Right cardiac atrium (tissue), 5 donors: ENCODE measurements around the gene PGAM2. TPM values are rescaled to one million over a fixed set of nuclear protein-coding genes. Genes with fewer than 3 reads are reported as not detected.

Source experiments
- ATAC-seq, 2 donors: fragments of 200-7000 bp; cut with Tn5 transposase; one replicate each; pipeline versions ENCODE4 v1.8.0 to v1.9.1; 2020; ENCODE audit warnings: moderate library complexity in 2 of 2, mild to moderate bottlenecking in 1 of 2
- DNase-seq, 3 donors: peaks; one replicate each; pipeline ENCODE4 v3.0.0-alpha.2; 2020
- H3K27ac ChIP-seq: one replicate; pipeline ENCODE4 v1.5.1; 2013; ENCODE audit warnings: mild to moderate bottlenecking, low read length, control low read depth, moderate library complexity
- H3K27me3 ChIP-seq: one replicate; pipeline ENCODE4 v1.6.1; 2013; ENCODE audit not compliant: control insufficient read depth, insufficient read depth
- H3K4me1 ChIP-seq: one replicate; pipeline ENCODE4 v1.6.1; 2013; ENCODE audit warnings: low read length; ENCODE audit not compliant: control insufficient read depth, insufficient read depth
- H3K4me3 ChIP-seq: one replicate; pipeline ENCODE4 v1.5.1; 2013; ENCODE audit warnings: low read length, control low read depth
- H3K9me3 ChIP-seq: one replicate; pipeline ENCODE4 v1.6.1; 2013; ENCODE audit warnings: low read length; ENCODE audit not compliant: control insufficient read depth
- WGBS: extraction: QIAGEN DNeasy Blood & Tissue Kit; methylation state at CpG from one replicate; pipeline ENCODE4 v1.1.7; 2013; 5-methylcytosine and 5-hydroxymethylcytosine counted together
- intact Hi-C, 4 donors: fragments of 100-400 bp; cut with DNase I; formaldehyde crosslinking; loops; one replicate each; pipeline versions ENCODE4 v1.11.0 to v1.14.0; 2022 to 2023
- polyA plus RNA-seq: library from polyadenylated mRNA; stranded (reverse); fragments of 200-250 nt; gene quantifications from one replicate; pipeline ENCODE4 v1.2.3, GENCODE V29; 2013
- total RNA-seq, 4 donors: library from RNA; stranded (reverse); fragmentation: NEBNext Ultra II Directional; extraction: Animal tissue kit (Norgen Biotek cat#: 25700); gene quantifications; one replicate each; pipeline ENCODE4 v1.2.1, GENCODE V29; 2021
- donor health status: healthy with polysubstance abuse.
- donor health status: DM: no; HTN: yes; CAD: no.
- donor health status: DM: no; HTN: no; CAD: no.
- donor health status: DM: no; HTN: yes; CAD: no; lungs with severe emphysema.
- donor health status: DM: yes; HTN: yes; CAD: no.

The PGAM2 gene
- total and polyA plus RNA-seq, 5 donors: 946 to 2,530 (median 1,101) TPM

GRCh38 chr7:44108768-44109750 lies 43.7 kb upstream of the PGAM2 start:
- no peak for ATAC-seq
- intact Hi-C loops: no loop called here
- peak; percentile 10 to 70 (median 40) for DNase-seq
- 82% methylated on average over 21 of the region's 21 CpGs for WGBS
- no peak overlapping the region for H3K27ac ChIP-seq
- H3K4me1 ChIP-seq: no peaks in the 10 kb centered on the region
- H3K4me3 ChIP-seq: no peak overlapping the region
- no peaks in the 10 kb centered on the region for H3K27me3 ChIP-seq
- no peaks in the 10 kb centered on the region for H3K9me3 ChIP-seq

- Histone ChIP-seq H3K4me1 (no peaks in the 10 kb centered on the region), H3K4me3 (no peak overlapping the region)
- WGBS: 90% methylated on average over 21 of the region's 21 CpGs
Measured at GRCh38 chr7:44107961-44108767, 42.8 kb upstream of the PGAM2 start.

GRCh38 chr7:44107116-44107960 lies 42.0 kb upstream of the PGAM2 start:
- no peaks in the 10 kb centered on the region for H3K27me3 ChIP-seq
- 85% methylated on average over 18 of the region's 18 CpGs for WGBS
- H3K27ac ChIP-seq: no peak overlapping the region
- no peaks in the 10 kb centered on the region for H3K4me1 ChIP-seq
- H3K9me3 ChIP-seq: no peaks in the 10 kb centered on the region
- intact Hi-C loops: no loop called here
- H3K4me3 ChIP-seq: no peak overlapping the region
- DNase-seq (peak in 2 of 3 donors; percentile 17 to 40), ATAC-seq (no peak)

More at GRCh38 chr7:44107961-44108767, 42.8 kb upstream of the PGAM2 start:
- DNase-seq: peak in 1 of 3 donors; percentile 46
- Histone ChIP-seq H3K9me3 (no peaks in the 10 kb centered on the region), H3K27ac (no peak overlapping the region), H3K27me3 (no peaks in the 10 kb centered on the region)
- intact Hi-C loops: no loop called here
- ATAC-seq: no peak

- no peaks in the 10 kb centered on the region for H3K4me1 ChIP-seq
- H3K27ac ChIP-seq: no peak overlapping the region
- no peaks in the 10 kb centered on the region for H3K9me3 ChIP-seq
- intact Hi-C loops: no loop called here
- DNase-seq: no peak
- ATAC-seq: no peak
- no peaks in the 10 kb centered on the region for H3K27me3 ChIP-seq
- 84% methylated on average over 10 of the region's 10 CpGs for WGBS
- H3K4me3 ChIP-seq: no peak overlapping the region
Measured at GRCh38 chr7:44106311-44107065, 41.1 kb upstream of the PGAM2 start.

DNA sequence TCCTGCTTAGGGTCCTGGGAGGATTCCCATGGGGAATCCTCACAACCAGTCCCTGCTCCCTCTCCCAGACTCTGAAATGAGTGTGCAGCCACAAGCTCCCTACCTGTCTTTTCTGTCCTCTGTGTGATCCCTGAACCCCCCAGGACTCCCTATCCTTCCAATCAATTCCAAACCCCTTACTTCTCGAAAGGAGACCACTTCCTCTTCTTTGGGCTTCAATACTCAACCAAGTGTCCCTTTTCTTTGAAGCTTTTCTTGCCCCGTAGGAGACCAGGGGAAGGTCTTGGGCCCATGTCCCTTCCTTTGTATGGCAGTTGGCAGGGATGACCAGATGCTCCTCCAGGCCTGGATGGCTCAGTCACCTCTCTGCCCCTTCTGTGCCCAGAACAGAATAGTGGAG lies 40.5 kb upstream of the PGAM2 start:
- H3K27me3 ChIP-seq: no peaks in the 10 kb centered on the region
- no peak for ATAC-seq
- no peaks in the 10 kb centered on the region for H3K9me3 ChIP-seq
- no peaks in the 10 kb centered on the region for H3K4me1 ChIP-seq
- intact Hi-C loops: no loop called here
- WGBS: 70% methylated on average over 2 of the region's 2 CpGs
- no peak overlapping the region for H3K4me3 ChIP-seq
- peak in 1 of 3 donors; percentile 6 for DNase-seq
- peak overlapping the region; percentile 14 for H3K27ac ChIP-seq

DNA sequence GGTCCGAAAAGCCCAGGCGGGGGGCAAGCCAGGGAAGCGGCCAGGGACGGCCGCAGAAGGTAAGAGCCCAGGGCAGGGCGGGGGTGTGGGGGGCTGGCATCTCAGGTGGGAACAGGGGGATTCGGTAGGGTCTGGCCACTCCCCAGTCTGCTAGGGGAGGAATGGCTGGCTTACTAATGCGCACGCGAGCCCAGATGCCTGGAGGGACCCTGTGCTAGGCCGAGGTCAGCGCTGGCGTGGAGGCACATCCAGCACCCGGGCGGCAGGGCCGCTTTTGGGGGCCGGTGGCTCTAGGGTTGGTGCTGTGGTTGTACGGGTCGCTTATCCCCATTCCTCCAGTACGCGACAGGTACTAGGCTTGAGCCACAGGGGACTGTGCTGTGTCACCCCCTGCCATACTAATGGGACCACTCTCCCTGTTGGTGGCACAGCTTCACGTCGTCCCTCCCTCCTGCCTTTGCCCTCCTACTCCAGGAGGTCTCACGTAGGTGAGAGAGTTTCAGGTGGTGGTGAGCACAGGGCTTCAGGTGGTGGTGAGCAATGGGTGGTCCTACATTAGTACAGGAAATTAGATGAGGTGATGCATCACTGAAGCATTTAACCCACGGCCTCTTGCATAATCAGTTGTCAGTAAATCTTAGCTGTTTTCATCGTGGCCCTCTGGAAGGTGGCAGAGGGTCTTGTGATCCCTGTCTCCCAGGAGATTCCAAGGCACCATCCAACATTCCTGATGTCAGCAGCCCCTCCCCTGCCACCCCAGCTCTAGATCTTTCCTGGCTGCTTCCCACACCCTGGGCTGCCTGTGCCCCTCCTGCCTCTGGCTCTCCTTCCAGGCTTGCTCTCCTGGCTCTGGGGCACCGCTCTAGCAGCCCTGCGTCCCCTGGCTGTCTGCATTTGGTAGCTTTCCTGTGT lies 39.7 kb upstream of the PGAM2 start:
- intact Hi-C loops: no loop called here
- H3K27me3 ChIP-seq: no peaks in the 10 kb centered on the region
- H3K9me3 ChIP-seq: no peaks in the 10 kb centered on the region
- 24% methylated on average over 28 of the region's 28 CpGs for WGBS
- H3K4me1 ChIP-seq: no peaks in the 10 kb centered on the region
- ATAC-seq: peak; percentile 22 to 27
- peak overlapping the region; percentile 65 for H3K4me3 ChIP-seq
- H3K27ac ChIP-seq: peak overlapping the region; percentile 14
- DNase-seq: peak; percentile 46 to 81 (median 78)

DNA sequence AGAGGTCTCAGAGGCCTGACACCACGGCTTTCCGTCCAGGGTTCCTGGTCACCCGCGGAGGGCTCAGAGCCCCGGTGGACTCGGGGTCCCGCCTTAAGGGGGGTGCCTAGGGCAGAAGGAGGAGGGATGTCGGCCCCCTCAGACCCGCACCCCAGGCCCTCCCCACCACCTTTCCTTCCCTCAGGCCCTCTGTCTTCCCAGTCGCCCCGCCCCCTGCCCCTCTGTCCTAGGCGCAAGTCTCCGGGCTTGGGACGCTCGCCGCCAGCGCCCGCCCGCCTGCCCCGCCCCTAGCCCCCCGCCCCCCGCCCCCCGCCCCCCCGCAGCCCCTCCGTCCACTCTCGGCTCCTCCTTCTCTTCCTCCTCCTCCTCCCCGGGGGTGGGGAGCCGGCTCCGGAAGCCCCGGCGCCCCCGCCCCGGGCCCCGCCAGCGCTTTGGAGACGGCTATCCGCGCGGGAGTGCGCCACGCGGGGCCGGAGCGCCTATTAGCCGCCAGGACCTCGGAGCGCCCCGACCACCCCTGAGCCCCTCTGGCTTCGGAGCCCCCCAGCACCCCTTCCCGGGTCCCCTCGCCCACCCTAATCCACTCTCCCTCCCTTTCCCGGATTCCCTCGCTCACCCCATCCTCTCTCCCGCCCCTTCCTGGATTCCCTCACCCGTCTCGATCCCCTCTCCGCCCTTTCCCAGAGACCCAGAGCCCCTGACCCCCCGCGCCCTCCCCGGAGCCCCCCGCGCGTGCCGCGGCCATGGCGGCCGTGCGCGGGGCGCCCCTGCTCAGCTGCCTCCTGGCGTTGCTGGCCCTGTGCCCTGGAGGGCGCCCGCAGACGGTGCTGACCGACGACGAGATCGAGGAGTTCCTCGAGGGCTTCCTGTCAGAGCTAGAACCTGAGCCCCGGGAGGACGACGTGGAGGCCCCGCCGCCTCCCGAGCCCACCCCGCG lies 38.8 kb upstream of the PGAM2 start, which contains the start of gene AEBP1:
AEBP1 (plus strand) TSS at position 423 of the 937 bp plus-strand sequence; CDS start at position 744, 321 bp downstream.
- peak; percentile 60 to 83 (median 81) for DNase-seq
- ATAC-seq: peak; percentile 38 to 60
- Histone ChIP-seq H3K27me3 (no peaks in the 10 kb centered on the region), H3K4me1 (no peaks in the 10 kb centered on the region), H3K4me3 (peak within 1 kb of the TSS; percentile 65), H3K9me3 (no peaks in the 10 kb centered on the region), H3K27ac (peak within 1 kb of the TSS; percentile 42)
- 3% methylated on average over 86 of the region's 87 CpGs for WGBS
- intact Hi-C loops: no loop called here

DNA sequence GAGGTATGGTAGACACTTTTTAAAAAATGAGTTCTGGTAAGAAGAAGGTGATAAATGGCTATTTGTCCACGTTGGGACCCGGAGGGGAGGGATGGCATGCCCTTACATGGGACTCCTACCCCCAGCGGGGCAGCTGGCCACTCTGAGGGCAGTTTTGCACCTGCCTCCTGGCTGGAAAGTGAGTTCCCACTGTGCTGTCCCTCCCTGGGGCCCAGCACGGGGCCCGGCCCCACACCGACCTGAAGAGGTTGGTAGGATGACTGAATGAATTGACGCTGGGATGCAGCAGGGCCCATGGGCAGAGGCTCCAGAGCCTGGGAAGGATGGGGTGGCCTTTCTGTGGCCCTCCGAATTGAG lies 38.2 kb upstream of the PGAM2 start:
- intact Hi-C loops: no loop called here
- no peaks in the 10 kb centered on the region for H3K4me1 ChIP-seq
- WGBS: 78% methylated on average over 8 of the region's 8 CpGs
- no peaks in the 10 kb centered on the region for H3K27me3 ChIP-seq
- ATAC-seq: no peak
- H3K27ac ChIP-seq: peak overlapping the region; percentile 42
- H3K9me3 ChIP-seq: no peaks in the 10 kb centered on the region
- H3K4me3 ChIP-seq: no peak overlapping the region
- peak in 2 of 3 donors; percentile 14 to 59 for DNase-seq
